ENCODE data around the gene ABCD1.
"Not testable (repeated sequence)": the region's sequence is repeated elsewhere in the genome, so short reads cannot be mapped to it uniquely, and the experiment has no call there.

ABCD1 gene

DNA sequence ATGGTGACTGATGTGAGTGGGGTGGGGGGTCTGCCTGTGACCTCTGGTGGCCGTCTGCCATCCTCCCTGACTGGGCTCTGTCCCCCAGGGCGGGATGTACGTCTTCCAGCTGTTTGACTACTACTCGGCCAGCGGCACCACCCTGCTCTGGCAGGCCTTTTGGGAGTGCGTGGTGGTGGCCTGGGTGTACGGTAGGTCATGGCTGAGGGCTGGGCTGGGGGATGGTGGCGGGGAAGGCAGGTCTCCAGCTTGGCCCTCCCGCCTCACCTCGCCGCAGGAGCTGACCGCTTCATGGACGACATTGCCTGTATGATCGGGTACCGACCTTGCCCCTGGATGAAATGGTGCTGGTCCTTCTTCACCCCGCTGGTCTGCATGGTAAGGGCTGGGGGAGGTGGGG lies 30.4 kb upstream of the ABCD1 start:
- not testable (repeated sequence) for DNase-seq (ENCODE audit: low read depth)

- no peak for DNase-seq (ENCODE audit: low read depth)
Measured at GRCh38 chrX:153694687-153695270, 29.9 kb upstream of the ABCD1 start.

DNA sequence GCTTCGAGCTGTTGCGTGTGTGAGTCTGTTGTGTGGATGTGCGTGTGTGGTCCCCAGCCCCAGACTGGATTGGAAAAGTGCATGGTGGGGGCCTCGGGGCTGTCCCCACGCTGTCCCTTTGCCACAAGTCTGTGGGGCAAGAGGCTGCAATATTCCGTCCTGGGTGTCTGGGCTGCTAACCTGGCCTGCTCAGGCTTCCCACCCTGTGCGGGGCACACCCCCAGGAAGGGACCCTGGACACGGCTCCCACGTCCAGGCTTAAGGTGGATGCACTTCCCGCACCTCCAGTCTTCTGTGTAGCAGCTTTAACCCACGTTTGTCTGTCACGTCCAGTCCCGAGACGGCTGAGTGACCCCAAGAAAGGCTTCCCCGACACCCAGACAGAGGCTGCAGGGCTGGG lies 28.6 kb upstream of the ABCD1 start:
- no peak for DNase-seq (ENCODE audit: low read depth)

DNA sequence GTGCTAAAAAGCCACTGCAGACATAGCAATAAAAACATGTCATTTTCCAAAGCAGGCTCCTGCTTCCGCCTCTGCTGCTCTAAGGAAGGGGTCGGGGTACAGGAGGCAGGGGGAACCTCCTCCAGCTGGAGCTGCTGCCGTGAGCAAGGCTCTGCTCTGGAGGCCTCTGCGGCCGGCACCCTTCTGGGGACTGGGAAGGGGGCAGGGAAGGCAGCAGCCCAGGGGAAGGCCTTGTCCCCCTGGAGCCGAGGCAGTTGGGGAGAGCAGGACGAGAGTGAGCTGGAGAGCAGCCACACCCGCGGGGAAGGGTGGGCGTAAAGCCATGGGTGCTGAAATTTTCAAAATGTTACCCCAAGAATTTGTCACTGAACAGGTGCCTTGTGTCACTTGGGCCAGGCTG lies 28.1 kb upstream of the ABCD1 start:
- DNase-seq (ENCODE audit: low read depth), result not testable (repeated sequence)

DNA sequence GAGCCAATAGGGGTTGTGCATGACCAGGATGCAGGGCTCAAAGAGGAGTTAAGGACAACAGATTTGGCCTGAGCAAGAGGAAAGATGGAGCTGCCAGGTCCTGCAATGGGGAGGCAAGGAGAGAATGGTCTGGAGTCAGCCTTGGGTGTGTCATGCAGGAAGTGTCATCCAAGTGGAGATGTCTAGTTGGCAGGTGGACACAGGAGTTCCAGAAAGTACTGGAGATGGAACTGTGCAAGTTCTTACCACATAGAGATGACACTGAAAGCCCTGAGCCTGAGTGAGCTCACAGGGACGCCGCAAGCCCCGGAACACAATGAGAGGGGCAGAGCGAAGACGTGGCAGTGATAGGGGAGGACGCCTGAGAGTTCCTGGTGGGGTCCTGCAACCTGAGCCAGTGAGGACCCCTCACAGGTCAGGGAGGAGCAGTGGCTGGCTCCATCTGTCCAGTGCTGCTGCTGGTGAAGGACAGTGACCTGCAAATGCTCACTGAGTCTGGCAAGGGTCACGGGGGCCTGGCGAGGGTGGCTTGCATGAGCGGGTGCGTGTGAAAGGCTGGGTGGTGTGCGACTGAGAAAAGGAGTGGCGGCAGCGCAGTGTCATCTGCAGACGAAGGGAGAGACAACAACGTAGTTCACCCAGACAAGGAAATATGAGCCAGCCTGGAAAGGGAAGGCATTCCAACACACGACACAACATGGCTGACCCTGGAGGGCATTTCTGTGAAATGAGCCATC lies 27.5 kb upstream of the ABCD1 start:
- DNase-seq (ENCODE audit: low read depth), result not testable (repeated sequence)

GRCh38 chrX:153697924-153698865 lies 26.5 kb upstream of the ABCD1 start:
- no peak for DNase-seq (ENCODE audit: low read depth)

DNA sequence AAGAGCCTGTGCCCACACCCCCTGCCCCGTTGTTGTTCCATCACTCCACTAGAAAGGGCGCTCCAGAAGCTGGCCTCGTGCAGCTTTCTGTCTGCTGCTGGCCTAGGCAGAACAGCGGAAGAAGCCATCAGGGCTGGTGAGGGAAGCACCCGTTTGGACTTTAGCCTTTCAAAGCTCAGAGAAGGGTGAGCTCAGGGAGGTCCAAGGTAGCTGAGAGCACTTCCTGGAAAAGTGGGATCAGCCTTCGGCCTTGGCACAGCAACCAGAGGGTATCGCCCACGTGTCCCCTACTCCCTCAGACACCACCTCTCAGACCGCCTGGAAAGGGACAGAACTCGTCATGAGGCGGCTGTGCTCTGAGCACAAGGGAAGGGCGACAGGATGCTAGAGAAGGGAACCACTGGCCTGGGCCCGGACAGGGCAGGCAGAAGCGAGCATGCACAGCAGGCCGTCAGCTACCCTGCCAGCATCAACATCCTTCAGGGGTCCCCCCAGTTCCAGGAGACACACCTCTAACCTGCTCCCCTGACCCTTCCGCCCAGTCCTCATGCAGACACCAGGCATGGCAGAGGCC lies 25.4 kb upstream of the ABCD1 start:
- DNase-seq (ENCODE audit: low read depth), result not testable (repeated sequence)

DNA sequence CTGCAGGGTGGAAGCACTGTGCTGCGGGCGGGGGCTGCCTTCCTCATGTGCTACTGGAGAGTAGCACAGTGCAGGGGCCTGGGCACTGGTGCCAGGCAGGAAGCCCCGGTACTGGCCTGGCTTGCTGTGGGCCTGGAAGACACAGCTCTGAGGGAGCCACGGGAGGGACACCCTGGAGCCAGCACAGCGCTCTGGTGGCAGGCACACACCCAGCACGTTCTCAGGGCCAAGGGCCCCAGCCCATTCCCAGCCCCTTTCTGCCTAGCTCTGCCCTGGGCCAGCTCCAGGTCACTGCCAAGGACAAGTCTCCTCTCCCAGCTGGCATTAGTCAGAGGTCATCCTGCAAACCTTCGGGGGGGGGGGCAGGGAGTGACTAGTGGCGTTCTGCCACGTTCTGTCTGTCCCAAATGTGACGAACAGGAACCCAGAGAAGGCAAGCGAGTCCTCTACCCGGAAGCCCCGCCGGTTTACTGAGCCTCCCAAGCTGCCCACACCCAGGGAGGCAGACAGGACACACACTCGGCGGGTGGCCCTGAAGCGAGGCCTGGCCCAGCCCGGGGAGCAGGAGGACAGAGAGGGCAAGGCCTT lies 24.8 kb upstream of the ABCD1 start:
- not testable (repeated sequence) for DNase-seq (ENCODE audit: low read depth)

GRCh38 chrX:153700376-153700945 lies 24.2 kb upstream of the ABCD1 start:
- DNase-seq (ENCODE audit: low read depth), result no peak

GRCh38 chrX:153700967-153701366 lies 23.7 kb upstream of the ABCD1 start:
- no peak for DNase-seq (ENCODE audit: low read depth)

DNA sequence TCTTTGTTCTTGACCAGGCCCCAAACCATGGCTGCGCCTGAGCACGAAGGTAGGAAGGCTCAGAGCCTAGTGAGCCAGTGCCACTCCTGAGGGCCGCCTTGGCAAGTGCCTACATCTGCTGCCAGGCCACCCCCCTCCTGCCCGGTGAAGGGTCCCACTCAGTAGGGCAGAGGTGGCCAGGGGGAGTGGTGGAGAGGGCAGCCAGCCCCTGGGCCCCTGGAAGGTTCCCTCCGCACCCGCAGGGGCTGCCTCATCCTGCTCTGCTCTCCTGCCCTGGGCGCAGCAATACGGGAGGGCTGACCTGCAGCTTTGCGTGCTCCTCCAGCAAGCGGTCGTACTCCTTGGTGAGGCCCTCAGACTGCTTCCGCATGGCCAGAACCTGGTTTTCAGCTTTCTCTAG lies 22.9 kb upstream of the ABCD1 start:
- DNase-seq (ENCODE audit: low read depth), result no peak

- DNase-seq (ENCODE audit: low read depth), result no peak
Measured at GRCh38 chrX:153702336-153703035, 22.2 kb upstream of the ABCD1 start.

DNA sequence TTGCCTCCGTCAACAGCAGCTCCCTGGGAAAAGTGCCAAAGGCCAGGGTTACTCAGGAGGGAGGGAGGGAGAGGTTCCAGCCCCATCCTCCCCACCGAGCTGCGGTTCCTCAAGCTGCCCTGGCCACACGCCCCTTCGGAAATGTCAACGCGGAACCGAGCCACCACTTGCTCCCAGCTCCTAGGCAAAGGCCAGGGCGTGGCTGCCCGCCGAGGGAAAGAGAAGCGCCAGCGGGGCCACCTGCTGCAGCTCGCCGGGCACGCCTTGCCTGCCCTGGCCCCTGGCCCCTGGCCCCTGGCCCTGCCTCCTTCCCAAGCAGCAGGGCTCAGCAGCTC lies 21.7 kb upstream of the ABCD1 start:
- no peak for DNase-seq (ENCODE audit: low read depth)

- DNase-seq (ENCODE audit: low read depth), result no peak
Measured at GRCh38 chrX:153704021-153704526, 20.6 kb upstream of the ABCD1 start.

DNA sequence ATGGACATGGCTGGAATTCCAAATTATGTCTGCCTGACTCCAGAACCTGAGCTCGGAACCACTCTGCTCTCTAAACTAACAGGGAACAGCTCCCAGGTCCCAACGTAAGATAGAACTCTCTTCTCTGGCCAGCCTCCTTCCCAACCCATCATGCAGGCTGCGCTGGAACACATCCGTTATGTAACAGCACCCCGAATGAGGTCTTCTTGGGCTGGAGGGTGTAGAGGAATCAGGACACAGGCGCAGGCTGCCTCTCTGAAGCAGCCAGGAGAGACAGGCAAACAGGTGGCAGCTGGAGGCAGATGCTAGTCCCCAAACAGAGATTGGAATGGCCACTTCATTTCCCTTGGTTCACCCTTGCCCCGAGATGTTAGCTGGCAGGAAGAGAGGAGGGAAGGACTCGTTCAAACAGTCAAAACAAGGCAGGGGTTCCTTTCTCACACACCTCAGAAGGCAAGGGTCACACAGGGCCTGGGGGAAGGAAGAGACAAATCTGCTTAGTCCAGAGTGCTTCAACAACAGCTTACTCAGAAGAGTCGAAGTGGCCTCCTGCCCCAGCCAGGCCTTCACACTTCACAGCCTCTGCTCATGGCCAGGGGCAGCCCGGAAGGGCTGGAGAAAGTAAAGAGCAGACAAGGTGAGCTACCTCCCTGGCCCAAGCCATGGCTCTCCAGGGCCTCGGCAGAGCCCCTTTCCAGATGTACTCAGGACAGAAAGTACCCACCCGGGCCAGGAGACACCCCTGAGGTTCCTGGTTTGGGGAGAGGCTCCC lies 19.8 kb upstream of the ABCD1 start:
- not testable (repeated sequence) for DNase-seq (ENCODE audit: low read depth)

- not testable (repeated sequence) for DNase-seq (ENCODE audit: low read depth)
Measured at GRCh38 chrX:153705403-153706060, 19.1 kb upstream of the ABCD1 start.

- no peak for DNase-seq (ENCODE audit: low read depth)
Measured at GRCh38 chrX:153706799-153707198, 17.9 kb upstream of the ABCD1 start.

DNA sequence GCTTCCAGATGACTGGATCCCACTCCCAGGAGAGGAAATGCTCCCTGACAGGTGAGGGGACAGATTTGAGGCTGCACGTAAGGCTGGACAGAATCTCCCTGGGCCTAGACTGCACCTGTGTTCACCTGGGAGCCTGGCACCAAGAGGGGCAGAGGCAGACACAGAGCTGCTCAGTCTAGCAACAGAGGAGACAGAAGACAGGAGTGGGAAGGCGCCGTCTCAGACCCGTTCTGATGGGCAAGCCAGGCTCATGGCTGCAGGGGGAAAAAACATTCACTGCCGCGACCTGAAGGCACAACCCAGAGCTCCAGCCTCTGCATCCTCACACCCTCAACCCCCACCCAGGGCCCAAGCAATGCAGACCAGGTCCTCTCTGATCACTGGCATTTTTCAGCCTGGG lies 17.2 kb upstream of the ABCD1 start:
- no peak for DNase-seq (ENCODE audit: low read depth)

DNA sequence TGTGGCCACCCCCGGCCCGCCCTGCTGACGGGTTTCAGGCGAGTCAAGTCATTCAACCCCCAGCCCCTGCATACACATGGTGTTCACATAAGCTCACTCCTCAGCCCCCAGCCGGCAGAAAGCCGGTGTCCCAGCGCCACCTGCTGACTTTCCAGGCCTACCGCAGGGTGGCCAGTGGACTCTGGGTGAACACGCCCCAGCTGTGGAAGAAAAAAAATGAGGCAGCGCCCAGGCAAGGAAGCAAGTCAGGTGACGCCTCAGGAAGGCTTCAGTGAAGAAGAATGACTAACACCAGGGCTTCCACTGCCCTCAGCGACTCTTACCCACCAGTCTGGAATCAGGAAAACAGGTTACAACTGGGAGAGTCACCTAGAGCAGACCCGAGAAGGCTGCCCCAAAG lies 16.2 kb upstream of the ABCD1 start:
- peak; percentile 24 for DNase-seq (ENCODE audit: low read depth)
